HEK293 (cell line): ENCODE data around the gene OBSCN.

ENCODE experiments used
- CTCF ChIA-PET: fragments of 350-600 bp; formaldehyde crosslinking; extraction: SDS; loops from one replicate; lab custom pipeline; 2021; ENCODE audit warnings: antibody characterized with exemption; lab: Yijun Ruan, JAX
- POLR2A ChIA-PET: fragments of 300-600 bp; formaldehyde crosslinking; extraction: SDS; loops from one replicate; lab custom pipeline; 2020; ENCODE audit warnings: antibody characterized with exemption, inconsistent platforms; lab: Yijun Ruan, JAX
- H3K27ac ChIP-seq: fragments of 200-500 bp; sonication (Bioruptor generic); 2 replicates; pipeline ENCODE4 v1.5.1; 2014; ENCODE audit warnings: low read depth, low read length, control low read depth, inconsistent platforms; ENCODE audit errors: extremely low read depth
- H3K36me3 ChIP-seq, 2 experiments: fragments of 200-500 bp in 1 of 2; sonication (Bioruptor generic) in 1 of 2; 1 replicate in 1 of 2; 2 replicates in 1 of 2; pipeline ENCODE4 v1.5.1; 2014 to 2017; ENCODE audit warnings: inconsistent platforms in 2 of 2, low read length in 2 of 2; ENCODE audit not compliant: control insufficient read depth in 2 of 2, insufficient read depth in 1 of 2
- H3K4me1 ChIP-seq: fragments of 200-500 bp; sonication (Bioruptor generic); 2 replicates; pipeline ENCODE4 v1.5.1; 2014; ENCODE audit warnings: mild to moderate bottlenecking, low read length, inconsistent platforms; ENCODE audit not compliant: control insufficient read depth, insufficient read depth
- H3K4me3 ChIP-seq: 2 replicates; pipeline ENCODE4 v1.5.1; 2011; ENCODE audit warnings: low read depth, mild to moderate bottlenecking, control low read depth, low read length, moderate library complexity
- H3K9me3 ChIP-seq: fragments of 200-500 bp; sonication (Bioruptor generic); 2 replicates; pipeline ENCODE4 v1.5.1; 2014; ENCODE audit warnings: low read depth, low read length, inconsistent platforms; ENCODE audit not compliant: control insufficient read depth, insufficient read depth
- FEZF1 ChIP-seq: fragments of 450-650 bp; formaldehyde crosslinking; IDR thresholded peaks from 2 replicates; pipeline ENCODE4 v1.5.1; 2016; ENCODE audit warnings: missing biosample characterization, missing genetic modification characterization
- GLI2 ChIP-seq: fragments of 450-650 bp; formaldehyde crosslinking; IDR thresholded peaks from 2 replicates; pipeline ENCODE4; 2017; ENCODE audit warnings: missing biosample characterization, missing genetic modification characterization, low read depth, borderline replicate concordance
- HOXD13 ChIP-seq: sonication (generic); formaldehyde crosslinking; IDR thresholded peaks from 2 replicates; pipeline ENCODE4 v1.8.0; 2022; ENCODE audit warnings: missing genetic modification reagents, borderline replicate concordance
- MEIS1 ChIP-seq: sonication (generic); formaldehyde crosslinking; IDR thresholded peaks from 2 replicates; pipeline ENCODE4 v1.8.1; 2022; ENCODE audit warnings: missing genetic modification reagents, mild to moderate bottlenecking, borderline replicate concordance
- ZIC2 ChIP-seq: fragments of 450-650 bp; formaldehyde crosslinking; IDR thresholded peaks from 2 replicates; pipeline ENCODE4 v1.5.1; 2016; ENCODE audit warnings: missing biosample characterization, missing genetic modification characterization
- ZNF157 ChIP-seq: fragments of 450-650 bp; formaldehyde crosslinking; IDR thresholded peaks from 2 replicates; pipeline ENCODE4 v1.5.1; 2016; ENCODE audit warnings: missing biosample characterization, missing genetic modification characterization
- ZNF184 ChIP-seq: fragments of 450-650 bp; IDR thresholded peaks from 2 replicates; pipeline ENCODE4 v1.5.1; 2018; ENCODE audit warnings: missing biosample characterization, mild to moderate bottlenecking, missing genetic modification characterization
- ZNF202 ChIP-seq: fragments of 450-650 bp; formaldehyde crosslinking; IDR thresholded peaks from 2 replicates; pipeline ENCODE4 v1.5.1; 2016; ENCODE audit warnings: missing biosample characterization, missing genetic modification characterization, borderline replicate concordance
- ZNF311 ChIP-seq: fragments of 450-650 bp; formaldehyde crosslinking; IDR thresholded peaks from 2 replicates; pipeline ENCODE4 v1.5.1; 2017; ENCODE audit warnings: missing biosample characterization, missing genetic modification characterization, borderline replicate concordance
- ZNF350 ChIP-seq: fragments of 450-650 bp; formaldehyde crosslinking; IDR thresholded peaks from 2 replicates; pipeline ENCODE4 v1.5.0; 2017; ENCODE audit warnings: missing biosample characterization, mild to moderate bottlenecking, missing genetic modification characterization
- ZNF354C ChIP-seq: fragments of 450-650 bp; formaldehyde crosslinking; IDR thresholded peaks from 2 replicates; pipeline ENCODE4 v1.5.1; 2016; ENCODE audit warnings: missing biosample characterization, missing genetic modification characterization, low read depth, borderline replicate concordance
- ZNF510 ChIP-seq: fragments of 450-650 bp; formaldehyde crosslinking; IDR thresholded peaks from 2 replicates; pipeline ENCODE4 v1.5.1; 2018; ENCODE audit warnings: mild to moderate bottlenecking, missing genetic modification characterization, missing biosample characterization; ENCODE audit not compliant: insufficient replicate concordance
- ZNF529 ChIP-seq: fragments of 450-650 bp; formaldehyde crosslinking; IDR thresholded peaks from 2 replicates; pipeline ENCODE4 v1.5.1; 2017; ENCODE audit warnings: missing genetic modification characterization, missing biosample characterization; ENCODE audit not compliant: insufficient replicate concordance
- ZNF677 ChIP-seq: fragments of 450-650 bp; IDR thresholded peaks from 2 replicates; pipeline ENCODE4 v1.5.0; 2018; ENCODE audit warnings: missing biosample characterization, mild to moderate bottlenecking, missing genetic modification characterization, moderate library complexity
- ZNF701 ChIP-seq: fragments of 450-650 bp; formaldehyde crosslinking; IDR thresholded peaks from 2 replicates; pipeline ENCODE4 v1.5.1; 2016; ENCODE audit warnings: missing biosample characterization, missing genetic modification characterization
- TF ChIP-seq, protein P1 (sequence below): fragments of 450-650 bp; formaldehyde crosslinking; IDR thresholded peaks from 2 replicates; pipeline ENCODE4 v1.5.1; 2017; ENCODE audit warnings: missing biosample characterization, missing genetic modification characterization
- TF ChIP-seq, protein P2 (sequence below): fragments of 450-650 bp; IDR thresholded peaks from 2 replicates; pipeline ENCODE4 v1.5.1; 2018; ENCODE audit warnings: missing biosample characterization, missing genetic modification characterization
- TF ChIP-seq, protein P3 (sequence below): fragments of 450-650 bp; formaldehyde crosslinking; IDR thresholded peaks from 2 replicates; pipeline ENCODE4 v1.5.1; 2016; ENCODE audit warnings: missing biosample characterization, missing genetic modification characterization

OBSCN gene

DNA sequence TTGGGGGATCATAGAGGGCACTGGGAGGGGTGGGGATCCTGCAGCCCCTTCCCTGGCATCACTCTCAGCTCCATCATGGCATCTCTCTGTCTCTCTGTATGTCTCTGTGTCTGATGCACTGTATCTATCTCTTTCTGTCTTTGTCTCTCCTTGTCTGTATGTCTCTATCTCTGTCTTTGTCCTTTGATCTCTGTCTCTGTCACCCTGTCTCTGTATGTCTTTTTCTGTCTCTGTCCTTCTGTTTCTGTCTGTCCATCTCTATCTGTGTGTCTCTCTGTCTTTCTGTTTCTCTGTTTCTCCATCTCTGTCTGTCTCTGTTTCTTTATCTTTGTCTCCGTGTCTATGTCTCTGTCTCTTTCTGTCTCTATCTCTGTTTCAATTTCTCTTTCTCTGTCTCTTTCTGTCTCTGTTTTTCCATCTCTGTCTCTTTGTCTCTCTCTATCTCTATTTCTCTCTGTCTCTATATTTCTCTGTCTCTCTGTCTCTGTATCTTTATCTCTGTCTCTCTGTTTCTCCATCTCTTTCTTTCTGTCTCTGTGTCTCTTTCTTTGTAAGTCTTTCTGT is 142.4 kb downstream of the OBSCN start:
- Histone ChIP-seq H3K4me1 (no peaks in the 10 kb centered on the region), H3K9me3 (no peaks in the 10 kb centered on the region), H3K4me3 (no peak overlapping the region), H3K27ac (no peak overlapping the region), H3K36me3 (no peaks in the 10 kb centered on the region)
- ChIA-PET CTCF (no interaction called here), POLR2A (no interaction called here)
- TF ChIP-seq, protein P1, sequence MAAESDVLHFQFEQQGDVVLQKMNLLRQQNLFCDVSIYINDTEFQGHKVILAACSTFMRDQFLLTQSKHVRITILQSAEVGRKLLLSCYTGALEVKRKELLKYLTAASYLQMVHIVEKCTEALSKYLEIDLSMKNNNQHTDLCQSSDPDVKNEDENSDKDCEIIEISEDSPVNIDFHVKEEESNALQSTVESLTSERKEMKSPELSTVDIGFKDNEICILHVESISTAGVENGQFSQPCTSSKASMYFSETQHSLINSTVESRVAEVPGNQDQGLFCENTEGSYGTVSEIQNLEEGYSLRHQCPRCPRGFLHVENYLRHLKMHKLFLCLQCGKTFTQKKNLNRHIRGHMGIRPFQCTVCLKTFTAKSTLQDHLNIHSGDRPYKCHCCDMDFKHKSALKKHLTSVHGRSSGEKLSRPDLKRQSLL (tag by site-specific recombination): no peak
- TF ChIP-seq ZNF202 (tag by site-specific recombination): 0 out of 2 replicates have a peak, but pooled peaks have one; percentile 33

DNA sequence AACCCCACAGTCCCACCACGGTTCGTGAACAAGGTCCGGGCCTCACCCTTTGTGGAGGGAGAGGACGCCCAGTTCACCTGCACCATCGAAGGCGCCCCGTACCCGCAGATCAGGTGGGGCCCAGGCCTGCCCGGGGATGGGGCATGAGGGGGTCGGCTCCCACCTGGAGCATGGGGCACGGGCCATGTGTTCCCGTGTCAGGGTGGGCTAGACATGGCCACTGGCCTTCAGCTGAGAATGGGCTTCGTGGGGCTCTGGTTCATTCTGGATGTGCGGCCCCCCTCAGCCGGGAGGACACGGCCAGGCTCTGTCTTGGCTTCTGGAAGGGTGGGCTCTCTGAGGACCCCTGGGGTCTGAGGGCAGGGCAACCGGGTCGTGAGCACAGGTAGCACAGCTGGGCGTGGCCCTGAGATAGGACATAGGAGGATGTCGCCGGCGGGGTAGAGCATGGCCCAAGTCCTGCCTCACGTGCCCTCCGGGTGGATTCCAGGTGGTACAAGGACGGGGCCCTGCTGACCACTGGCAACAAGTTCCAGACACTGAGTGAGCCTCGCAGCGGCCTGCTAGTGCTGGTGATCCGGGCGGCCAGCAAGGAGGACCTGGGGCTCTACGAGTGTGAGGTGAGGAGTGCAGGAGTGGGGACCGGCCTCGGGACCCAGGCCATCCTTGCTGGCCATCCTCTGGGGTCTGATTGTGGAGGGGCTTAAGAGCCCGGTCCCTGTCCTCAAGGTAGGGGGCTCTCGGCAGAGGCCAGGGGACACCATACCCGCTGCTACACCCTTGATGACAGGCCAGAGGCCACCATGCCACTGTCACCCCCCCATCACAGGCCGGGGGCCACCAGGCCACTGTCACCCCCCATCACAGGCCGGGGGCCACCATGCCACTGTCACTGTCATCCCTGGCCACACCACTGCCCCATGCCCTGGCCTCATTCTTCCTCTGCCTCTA is 143.3 kb downstream of the OBSCN start:
- ChIA-PET POLR2A (no interaction called here), CTCF (no interaction called here)
- Histone ChIP-seq H3K4me3 (no peak overlapping the region), H3K36me3 (no peaks in the 10 kb centered on the region), H3K4me1 (no peaks in the 10 kb centered on the region), H3K9me3 (no peaks in the 10 kb centered on the region), H3K27ac (no peak overlapping the region)
- TF ChIP-seq HOXD13 (no peak), GLI2 (tag by site-specific recombination) (no peak), FEZF1 (no peak), ZNF701 (tag by site-specific recombination) (no peak), ZNF157 (tag by site-specific recombination) (no peak), ZNF311 (tag by site-specific recombination) (no peak), ZNF354C (tag by site-specific recombination) (no peak), ZNF529 (no peak), MEIS1 (CRISPR knock-in tag) (no peak), ZNF677 (tag by site-specific recombination) (no peak)
- TF ChIP-seq, protein P2, sequence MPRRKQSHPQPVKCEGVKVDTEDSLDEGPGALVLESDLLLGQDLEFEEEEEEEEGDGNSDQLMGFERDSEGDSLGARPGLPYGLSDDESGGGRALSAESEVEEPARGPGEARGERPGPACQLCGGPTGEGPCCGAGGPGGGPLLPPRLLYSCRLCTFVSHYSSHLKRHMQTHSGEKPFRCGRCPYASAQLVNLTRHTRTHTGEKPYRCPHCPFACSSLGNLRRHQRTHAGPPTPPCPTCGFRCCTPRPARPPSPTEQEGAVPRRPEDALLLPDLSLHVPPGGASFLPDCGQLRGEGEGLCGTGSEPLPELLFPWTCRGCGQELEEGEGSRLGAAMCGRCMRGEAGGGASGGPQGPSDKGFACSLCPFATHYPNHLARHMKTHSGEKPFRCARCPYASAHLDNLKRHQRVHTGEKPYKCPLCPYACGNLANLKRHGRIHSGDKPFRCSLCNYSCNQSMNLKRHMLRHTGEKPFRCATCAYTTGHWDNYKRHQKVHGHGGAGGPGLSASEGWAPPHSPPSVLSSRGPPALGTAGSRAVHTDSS: no peak
- TF ChIP-seq, protein P3, sequence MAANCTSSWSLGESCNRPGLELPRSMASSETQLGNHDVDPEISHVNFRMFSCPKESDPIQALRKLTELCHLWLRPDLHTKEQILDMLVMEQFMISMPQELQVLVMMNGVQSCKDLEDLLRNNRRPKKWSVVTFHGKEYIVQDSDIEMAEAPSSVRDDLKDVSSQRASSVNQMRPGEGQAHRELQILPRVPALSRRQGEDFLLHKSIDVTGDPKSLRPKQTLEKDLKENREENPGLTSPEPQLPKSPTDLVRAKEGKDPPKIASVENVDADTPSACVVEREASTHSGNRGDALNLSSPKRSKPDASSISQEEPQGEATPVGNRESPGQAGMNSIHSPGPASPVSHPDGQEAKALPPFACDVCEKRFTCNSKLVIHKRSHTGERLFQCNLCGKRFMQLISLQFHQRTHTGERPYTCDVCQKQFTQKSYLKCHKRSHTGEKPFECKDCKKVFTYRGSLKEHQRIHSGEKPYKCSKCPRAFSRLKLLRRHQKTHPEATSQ (tag by site-specific recombination): no peak

DNA sequence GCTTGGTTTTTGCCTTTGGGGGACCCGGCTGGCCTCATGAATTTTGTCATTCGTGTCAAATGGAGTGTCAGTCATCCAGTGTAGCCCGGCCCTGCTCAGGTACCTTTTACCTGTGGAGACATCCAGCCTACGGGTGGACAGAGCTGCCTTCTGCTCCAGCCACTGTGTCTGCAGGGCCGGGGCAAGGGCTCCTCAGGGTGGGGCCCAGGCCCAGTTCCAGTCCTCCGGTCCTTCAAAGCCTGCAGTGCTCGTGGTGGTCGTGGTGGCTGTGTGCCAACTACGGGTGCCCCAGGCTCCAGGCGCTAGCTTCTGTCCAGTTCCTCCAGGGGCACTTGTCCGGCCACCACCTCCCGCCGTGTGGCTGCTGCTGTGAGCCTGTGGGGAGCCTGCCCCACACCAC is 144.0 kb downstream of the OBSCN start:
- Histone ChIP-seq H3K4me3 (no peak overlapping the region), H3K36me3 (no peaks in the 10 kb centered on the region), H3K4me1 (no peaks in the 10 kb centered on the region), H3K27ac (no peak overlapping the region), H3K9me3 (no peaks in the 10 kb centered on the region)
- POLR2A ChIA-PET: no interaction called here
- TF ChIP-seq ZNF184 (tag by site-specific recombination) (no peak), ZNF350 (tag by site-specific recombination) (no peak), ZNF510 (tag by site-specific recombination) (no peak), ZIC2 (tag by site-specific recombination) (0 out of 2 replicates have a peak, but pooled peaks have one; percentile 12)
- CTCF ChIA-PET: no interaction called here
